Sigmoid colon (tissue), 4 donors: ENCODE measurements around the gene VWA7.

Experiments
- POLR2A ChIP-seq, 2 donors: fragments of 450-650 bp; IDR thresholded peaks; one replicate each; pipeline ENCODE4 v1.6.1; 2016; ENCODE audit warnings: antibody characterized with exemption in 2 of 2, mild to moderate bottlenecking in 2 of 2, moderate library complexity in 2 of 2
- POLR2AphosphoS5 ChIP-seq, 4 donors: sonication (generic); formaldehyde crosslinking; IDR thresholded peaks; one replicate each; pipeline ENCODE4 v1.6.1; 2017; ENCODE audit warnings: antibody characterized with exemption in 4 of 4
- TF ChIP-seq, protein P1 (sequence below), 4 experiments: fragments of 450-650 bp in 3 of 4; fragments of 200-600 bp in 1 of 4; IDR thresholded peaks; one replicate each; pipeline ENCODE4 v1.5.1; 2016 to 2019; ENCODE audit warnings: antibody characterized with exemption in 4 of 4, mild to moderate bottlenecking in 3 of 4, moderate library complexity in 2 of 4

DNA sequence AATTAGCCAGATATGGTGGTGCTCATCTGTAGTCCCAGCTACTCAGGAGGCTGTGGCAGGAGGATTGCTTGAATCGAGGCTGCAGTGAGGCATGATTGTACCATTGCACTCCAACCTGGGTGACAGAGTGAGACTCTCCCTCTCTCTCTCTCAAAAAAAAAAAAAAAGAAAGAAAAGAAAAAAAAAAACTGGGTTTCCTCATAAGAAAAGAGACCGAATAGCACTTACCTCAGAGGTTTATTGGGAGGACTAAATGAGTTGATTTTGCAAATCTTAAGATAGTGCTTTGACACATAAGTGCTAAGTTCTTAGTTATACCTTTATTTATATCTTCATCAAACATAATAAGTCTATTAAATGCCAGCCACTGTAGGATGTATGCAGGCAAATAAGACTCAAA lies 6.3 kb downstream of the VWA7 start:
- TF ChIP-seq, protein P1, sequence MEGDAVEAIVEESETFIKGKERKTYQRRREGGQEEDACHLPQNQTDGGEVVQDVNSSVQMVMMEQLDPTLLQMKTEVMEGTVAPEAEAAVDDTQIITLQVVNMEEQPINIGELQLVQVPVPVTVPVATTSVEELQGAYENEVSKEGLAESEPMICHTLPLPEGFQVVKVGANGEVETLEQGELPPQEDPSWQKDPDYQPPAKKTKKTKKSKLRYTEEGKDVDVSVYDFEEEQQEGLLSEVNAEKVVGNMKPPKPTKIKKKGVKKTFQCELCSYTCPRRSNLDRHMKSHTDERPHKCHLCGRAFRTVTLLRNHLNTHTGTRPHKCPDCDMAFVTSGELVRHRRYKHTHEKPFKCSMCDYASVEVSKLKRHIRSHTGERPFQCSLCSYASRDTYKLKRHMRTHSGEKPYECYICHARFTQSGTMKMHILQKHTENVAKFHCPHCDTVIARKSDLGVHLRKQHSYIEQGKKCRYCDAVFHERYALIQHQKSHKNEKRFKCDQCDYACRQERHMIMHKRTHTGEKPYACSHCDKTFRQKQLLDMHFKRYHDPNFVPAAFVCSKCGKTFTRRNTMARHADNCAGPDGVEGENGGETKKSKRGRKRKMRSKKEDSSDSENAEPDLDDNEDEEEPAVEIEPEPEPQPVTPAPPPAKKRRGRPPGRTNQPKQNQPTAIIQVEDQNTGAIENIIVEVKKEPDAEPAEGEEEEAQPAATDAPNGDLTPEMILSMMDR (IDR thresholded peaks at IDR 0.05) = no peak
- TF ChIP-seq POLR2A (IDR thresholded peaks at IDR 0.05) (no peak), POLR2AphosphoS5 (IDR thresholded peaks at IDR 0.05) (no peak)
